ENCODE measurements around the gene NCR1.
"Not testable (repeated sequence)": the region's sequence is repeated elsewhere in the genome, so short reads cannot be mapped to it uniquely, and the experiment has no call there.

The NCR1 gene

GRCh38 chr19:54916822-54917221 is 10.9 kb downstream of the NCR1 start:
- DNase-seq = no peak

GRCh38 chr19:54918499-54918898 is 12.6 kb downstream of the NCR1 start:
- no peak for DNase-seq

- not testable (repeated sequence) for DNase-seq
Observed at GRCh38 chr19:54919646-54920563, 14.0 kb downstream of the NCR1 start.

GRCh38 chr19:54921082-54921481 is 15.1 kb downstream of the NCR1 start:
- DNase-seq = no peak

- DNase-seq = no peak
Observed at GRCh38 chr19:54923276-54923675, 17.3 kb downstream of the NCR1 start.

GRCh38 chr19:54928299-54928698 is 22.4 kb downstream of the NCR1 start:
- no peak for DNase-seq

GRCh38 chr19:54937926-54938325 is 32.0 kb downstream of the NCR1 start:
- no peak for DNase-seq

- DNase-seq = no peak
Observed at GRCh38 chr19:54938906-54939305, 33.0 kb downstream of the NCR1 start.

GRCh38 chr19:54939538-54939937 is 33.6 kb downstream of the NCR1 start:
- DNase-seq = not testable (repeated sequence)

- DNase-seq = not testable (repeated sequence)
Observed at GRCh38 chr19:54943772-54944361, 37.9 kb downstream of the NCR1 start.

GRCh38 chr19:54947381-54947780 is 41.4 kb downstream of the NCR1 start, which contains the start of gene NLRP7:
Gene NLRP7, minus strand, starts transcription at chr19:54947530.
- no peak for DNase-seq

- DNase-seq = no peak
Observed at GRCh38 chr19:54949412-54949811, 43.5 kb downstream of the NCR1 start.

GRCh38 chr19:54950580-54950979 is 44.6 kb downstream of the NCR1 start:
- DNase-seq = not testable (repeated sequence)

- DNase-seq = no peak
Observed at GRCh38 chr19:54952591-54953344, 46.8 kb downstream of the NCR1 start.

GRCh38 chr19:54953345-54953713 is 47.4 kb downstream of the NCR1 start:
- not testable (repeated sequence) for DNase-seq

- DNase-seq = no peak
Observed at GRCh38 chr19:54955376-54955775, 49.4 kb downstream of the NCR1 start.

GRCh38 chr19:54959840-54960239 is 53.9 kb downstream of the NCR1 start:
- no peak for DNase-seq
